PFSK-1 (cell line): Measurements from ENCODE around the gene TEX52. TPM values are rescaled to one million over a fixed set of nuclear protein-coding genes. Genes with fewer than 3 reads are reported as not detected.

Experiments used
- FOXP2 ChIP-seq: optimal IDR thresholded peaks from 2 replicates; pipeline ENCODE3; 2011; ENCODE audit warnings: borderline replicate concordance, control low read depth, inconsistent platforms; ENCODE audit not compliant: insufficient read depth; ENCODE audit errors: extremely low read length, extremely low read depth
- POLR2AphosphoS5 ChIP-seq: IDR thresholded peaks from 2 replicates; pipeline ENCODE4 v1.6.1; 2012; ENCODE audit warnings: low read depth, mild to moderate bottlenecking, control low read depth, low read length, moderate library complexity
- REST ChIP-seq, 2 experiments: IDR thresholded peaks; 2 replicates each; pipeline versions ENCODE4 v1.6.1 to v1.8.0; 2011 to 2012; ENCODE audit warnings: low read depth in 2 of 2, low read length in 2 of 2, control low read depth in 1 of 2, inconsistent platforms in 1 of 2, mild to moderate bottlenecking in 1 of 2, moderate library complexity in 1 of 2; ENCODE audit not compliant: insufficient read depth in 1 of 2
- SIN3A ChIP-seq: IDR thresholded peaks from 2 replicates; pipeline ENCODE4 v1.6.1; 2012; ENCODE audit warnings: mild to moderate bottlenecking, low read length, moderate library complexity, borderline replicate concordance; ENCODE audit not compliant: insufficient read depth
- TAF1 ChIP-seq: IDR thresholded peaks from 2 replicates; pipeline ENCODE4 v1.6.1; 2012; ENCODE audit warnings: low read length, control low read depth, borderline replicate concordance; ENCODE audit not compliant: insufficient read depth
- polyA plus RNA-seq: library from polyadenylated mRNA; unstranded; fragments of >200 nt; gene quantifications from one replicate; pipeline ENCODE4 v1.2.1, GENCODE V29; 2012; ENCODE audit warnings: low read depth, missing spikeins; ENCODE audit not compliant: insufficient read length

The TEX52 gene
- polyA plus RNA-seq, result not detected

- TF ChIP-seq POLR2AphosphoS5 (no peak; the same call in 1 of the 2 replicates), REST (IDR thresholded peaks at IDR 0.05; ENCODE audit: insufficient read depth in 1 of 2, low read depth in 2 of 2, low read length in 2 of 2) (no peak), SIN3A (no peak), TAF1 (no peak), FOXP2 (no peak)
Observed at GRCh38 chr12:2857021-2857431, at the start of gene TEX52. Gene TEX52, minus strand, starts transcription at chr12:2857039. Its CDS starts 13 bp downstream, at chr12:2857026.

- TF ChIP-seq REST (IDR thresholded peaks at IDR 0.05; ENCODE audit: insufficient read depth in 1 of 2, low read depth in 2 of 2, low read length in 2 of 2) (no peak), TAF1 (no peak), SIN3A (no peak), POLR2AphosphoS5 (no peak), FOXP2 (no peak)
Observed at GRCh38 chr12:2904260-2904659, 47.4 kb upstream of the TEX52 start.

GRCh38 chr12:2902272-2902880 lies 45.5 kb upstream of the TEX52 start:
- no peak for TF ChIP-seq POLR2AphosphoS5
- no peak for TF ChIP-seq TAF1
- TF ChIP-seq FOXP2, result no peak
- TF ChIP-seq REST (IDR thresholded peaks at IDR 0.05; ENCODE audit: insufficient read depth in 1 of 2, low read depth in 2 of 2, low read length in 2 of 2), result no peak
- TF ChIP-seq SIN3A, result no peak

GRCh38 chr12:2900642-2901041 lies 43.8 kb upstream of the TEX52 start:
- TF ChIP-seq FOXP2 (no peak), SIN3A (no peak), TAF1 (no peak), POLR2AphosphoS5 (no peak), REST (IDR thresholded peaks at IDR 0.05; ENCODE audit: insufficient read depth in 1 of 2, low read depth in 2 of 2, low read length in 2 of 2) (no peak)
